H9 (cell line): ENCODE measurements around the gene HCST. TPM values are rescaled to one million over a fixed set of nuclear protein-coding genes. Genes with fewer than 3 reads are reported as not detected.

Experiments used
- DNase-seq: peaks from one replicate; pipeline ENCODE4 v3.0.0-alpha.2; 2017
- H2AFZ ChIP-seq: one replicate; pipeline ENCODE4 v1.6.1; 2013; ENCODE audit warnings: mild to moderate bottlenecking, low read length, control low read depth, moderate library complexity
- H2AK5ac ChIP-seq: 2 replicates; pipeline ENCODE4 v1.6.1; 2013; ENCODE audit warnings: low read length, control low read depth, mixed read lengths; ENCODE audit not compliant: insufficient read length
- H2BK120ac ChIP-seq: one replicate; pipeline ENCODE4 v1.6.1; 2013; ENCODE audit warnings: low read depth, mild to moderate bottlenecking, low read length, control low read depth, inconsistent platforms; ENCODE audit not compliant: poor library complexity, severe bottlenecking
- H2BK12ac ChIP-seq: 2 replicates; pipeline ENCODE4 v1.6.1; 2013; ENCODE audit warnings: low read length, control low read depth, mixed read lengths, low read depth; ENCODE audit not compliant: insufficient read length
- H2BK15ac ChIP-seq: 2 replicates; pipeline ENCODE4 v1.6.1; 2013; ENCODE audit warnings: low read depth, low read length, control low read depth
- H2BK20ac ChIP-seq: one replicate; pipeline ENCODE4 v1.6.1; 2013; ENCODE audit warnings: low read depth, mild to moderate bottlenecking, low read length, control low read depth, inconsistent platforms; ENCODE audit not compliant: poor library complexity, severe bottlenecking
- H2BK5ac ChIP-seq: 2 replicates; pipeline ENCODE4 v1.6.1; 2013; ENCODE audit warnings: low read length, control low read depth, mixed read lengths; ENCODE audit not compliant: insufficient read length
- H3K14ac ChIP-seq: 2 replicates; pipeline ENCODE4 v1.6.1; 2013; ENCODE audit warnings: low read length, control low read depth; ENCODE audit not compliant: insufficient read depth
- H3K18ac ChIP-seq: 2 replicates; pipeline ENCODE4 v1.6.1; 2013; ENCODE audit warnings: low read depth, mild to moderate bottlenecking, mixed read lengths, low read length, control low read depth; ENCODE audit not compliant: insufficient read length
- H3K23ac ChIP-seq: 2 replicates; pipeline ENCODE4 v1.6.1; 2013; ENCODE audit warnings: low read length, control low read depth, mixed read lengths, low read depth; ENCODE audit not compliant: insufficient read length
- H3K23me2 ChIP-seq: 2 replicates; pipeline ENCODE4 v1.6.1; 2013; ENCODE audit warnings: low read depth, mild to moderate bottlenecking, mixed read lengths, low read length, control low read depth; ENCODE audit not compliant: insufficient read length, poor library complexity, severe bottlenecking
- H3K27ac ChIP-seq: 2 replicates; pipeline ENCODE4 v1.5.1; 2013; ENCODE audit warnings: low read length, control low read depth, mixed read lengths, low read depth; ENCODE audit not compliant: insufficient read length
- H3K27me3 ChIP-seq: 2 replicates; pipeline ENCODE4 v1.6.1; 2013; ENCODE audit warnings: low read length, control low read depth, inconsistent platforms; ENCODE audit not compliant: insufficient read depth
- H3K4ac ChIP-seq: 2 replicates; pipeline ENCODE4 v1.6.1; 2013; ENCODE audit warnings: low read depth, mild to moderate bottlenecking, control low read depth, inconsistent platforms, low read length, moderate library complexity
- H3K4me1 ChIP-seq: 2 replicates; pipeline ENCODE4 v1.6.1; 2013; ENCODE audit warnings: low read length, control low read depth, inconsistent platforms; ENCODE audit not compliant: insufficient read depth
- H3K4me2 ChIP-seq: 2 replicates; pipeline ENCODE4 v1.6.1; 2013; ENCODE audit warnings: low read length, control low read depth, mixed read lengths; ENCODE audit not compliant: insufficient read length, insufficient read depth
- H3K56ac ChIP-seq: 2 replicates; pipeline ENCODE4 v1.6.1; 2013; ENCODE audit warnings: low read depth, mild to moderate bottlenecking, mixed read lengths, low read length, control low read depth; ENCODE audit not compliant: insufficient read length
- H3K79me1 ChIP-seq: 2 replicates; pipeline ENCODE4 v1.6.1; 2013; ENCODE audit warnings: low read depth, mild to moderate bottlenecking, moderate library complexity, low read length, control low read depth, inconsistent platforms; ENCODE audit not compliant: insufficient read depth, poor library complexity, severe bottlenecking
- H3K79me2 ChIP-seq: 2 replicates; pipeline ENCODE4 v1.6.1; 2013; ENCODE audit warnings: low read length, control low read depth, inconsistent platforms; ENCODE audit not compliant: insufficient read depth
- H3K9ac ChIP-seq: 2 replicates; pipeline ENCODE4 v1.6.1; 2013; ENCODE audit warnings: low read length, control low read depth, mixed read lengths; ENCODE audit not compliant: insufficient read length; ENCODE audit errors: extremely low read depth
- H3K9me3 ChIP-seq: one replicate; pipeline ENCODE4 v1.6.1; 2013; ENCODE audit warnings: low read depth, low read length, inconsistent platforms; ENCODE audit not compliant: control insufficient read depth
- H3T11ph ChIP-seq: one replicate; pipeline ENCODE4 v1.6.1; 2013; ENCODE audit warnings: mild to moderate bottlenecking, low read length, control low read depth, inconsistent platforms
- H4K20me1 ChIP-seq: one replicate; pipeline ENCODE4 v1.6.1; 2013; ENCODE audit not compliant: control insufficient read depth, insufficient read length, insufficient read depth
- H4K5ac ChIP-seq: 2 replicates; pipeline ENCODE4 v1.6.1; 2013; ENCODE audit warnings: low read depth, mild to moderate bottlenecking, mixed read lengths, low read length, control low read depth; ENCODE audit not compliant: insufficient read length
- H4K8ac ChIP-seq: replicated peaks from 2 replicates; pipeline ENCODE4 v1.6.1; 2013; ENCODE audit warnings: low read length, control low read depth, mixed read lengths, low read depth; ENCODE audit not compliant: insufficient read length
- H4K91ac ChIP-seq: 2 replicates; pipeline ENCODE4 v1.6.1; 2013; ENCODE audit warnings: low read depth, mild to moderate bottlenecking, moderate library complexity, mixed read lengths, low read length, control low read depth; ENCODE audit not compliant: insufficient read length
- H3K27ac Mint-ChIP-seq, 3 experiments: 2 replicates in 2 of 3; 3 replicates in 1 of 3; pipeline ENCODE4 v1.8.0; 2020 to 2021; ENCODE audit warnings: mixed read lengths in 3 of 3, mild to moderate bottlenecking in 1 of 3, moderate library complexity in 1 of 3
- H3K27me3 Mint-ChIP-seq: 2 replicates; pipeline ENCODE4 v1.8.0; 2021; ENCODE audit warnings: low read depth, mild to moderate bottlenecking, moderate library complexity, mixed read lengths
- H3K36me3 Mint-ChIP-seq, 3 experiments: 2 replicates in 2 of 3; 3 replicates in 1 of 3; pipeline ENCODE4 v1.8.0; 2020 to 2021; ENCODE audit warnings: low read depth in 3 of 3, mixed read lengths in 3 of 3; ENCODE audit not compliant: insufficient read depth in 1 of 3
- H3K4me1 Mint-ChIP-seq, 2 experiments: 2 replicates each; pipeline ENCODE4 v1.8.0; 2020; ENCODE audit warnings: mixed read lengths in 2 of 2
- H3K4me3 Mint-ChIP-seq, 2 experiments: 2 replicates in 1 of 2; 3 replicates in 1 of 2; pipeline ENCODE4 v1.8.0; 2020 to 2021; ENCODE audit warnings: mild to moderate bottlenecking in 2 of 2, mixed read lengths in 2 of 2, moderate library complexity in 1 of 2
- H3K9me3 Mint-ChIP-seq, 2 experiments: 2 replicates in 1 of 2; 3 replicates in 1 of 2; pipeline ENCODE4 v1.8.0; 2020; ENCODE audit warnings: mild to moderate bottlenecking in 2 of 2, mixed read lengths in 2 of 2, moderate library complexity in 1 of 2
- CTCF ChIP-seq: fragments of 200-600 bp; sonication (generic); conservative IDR thresholded peaks from 3 replicates; pipeline ENCODE4 v1.8.0; 2021; ENCODE audit warnings: antibody characterized with exemption, mild to moderate bottlenecking
- WGBS: extraction: QIAGEN DNeasy Blood & Tissue Kit; methylation state at CpG from one replicate; pipeline ENCODE4 v1.1.7; 2013; ENCODE audit warnings: missing lambda C conversion rate, low lambda C conversion rate, mixed read lengths; ENCODE audit not compliant: insufficient read length; ENCODE audit errors: extremely low coverage; 5-methylcytosine and 5-hydroxymethylcytosine counted together
- total RNA-seq: library from RNA; stranded (reverse); gene quantifications from 2 replicates; pipeline ENCODE4 v1.2.1, GENCODE V29; 2021

Gene HCST
- total RNA-seq, 1 experiment from 2014 or later: 0.68 TPM

- Mint-ChIP-seq H3K4me3 (peak overlapping the region in 1 of 2 experiments; percentile 8; a peak in 1 of 5 replicates), H3K36me3 (no peaks in the 10 kb centered on the region), H3K27ac (no peak overlapping the region), H3K27me3 (no peaks in the 10 kb centered on the region; the same call in 1 of the 2 replicates), H3K9me3 (no peaks in the 10 kb centered on the region; a peak in 1 of 5 replicates), H3K4me1 (peaks cover 4 to 23% of the 10 kb centered on the region in 2 experiments)
- Histone ChIP-seq H3K56ac (no peak overlapping the region), H4K8ac (no peak overlapping the region), H3K4ac (no peak overlapping the region), H3K14ac (peak overlapping the region; percentile 59; the same call in 1 of the 2 replicates), H2BK20ac (no peak overlapping the region), H3K27ac (no peak overlapping the region), H2BK120ac (no peak overlapping the region), H3K27me3 (no peaks in the 10 kb centered on the region), H4K20me1 (no peaks in the 10 kb centered on the region), H3K23me2 (no peaks in the 10 kb centered on the region), H3K23ac (no peak overlapping the region), H3K79me1 (no peaks in the 10 kb centered on the region), H2BK5ac (no peak overlapping the region), H2AK5ac (no peak overlapping the region), H3K9ac (no peak overlapping the region), H2AFZ (no peak overlapping the region), H3K18ac (no peak overlapping the region), H3K9me3 (no peaks in the 10 kb centered on the region), H3K79me2 (no peaks in the 10 kb centered on the region), H3K4me1 (peaks cover 2% of the 10 kb centered on the region; the same call in 1 of the 2 replicates), H4K91ac (no peak overlapping the region), H3T11ph (no peak overlapping the region), H3K4me2 (no peak overlapping the region), H4K5ac (no peak overlapping the region), H2BK15ac (no peak overlapping the region), H2BK12ac (no peak overlapping the region)
- DNase-seq: no peak
- no peak for TF ChIP-seq CTCF
- WGBS: no CpG with 5 or more reads among the region's 10 CpGs
These were observed 6.8 kb downstream of the HCST start for GRCh38 chr19:35908973-35909683.
